Gastroesophageal sphincter (tissue), 4 donors: ENCODE data around the gene MFAP2. TPM values are rescaled to one million over a fixed set of nuclear protein-coding genes. Genes with fewer than 3 reads are reported as not detected.
A peak's percentile ranks its signal among the peaks of the same experiment; 100 is the strongest.

Source experiments
- ATAC-seq: fragments of 150-250 bp; one replicate; pipeline ENCODE4 v1.9.1; 2016; ENCODE audit warnings: mild to moderate bottlenecking, moderate library complexity
- H3K27ac ChIP-seq, 4 donors: fragments of 200-600 bp; sonication (generic) in 3 of 4; 1 replicate in 3 of 4; 2 replicates in 1 of 4; pipeline ENCODE4 v1.5.1; 2016 to 2019
- H3K27me3 ChIP-seq: fragments of 200-600 bp; sonication (generic); one replicate; pipeline ENCODE4 v1.5.1; 2019
- H3K36me3 ChIP-seq, 2 donors: fragments of 200-600 bp; sonication (generic); one replicate each; pipeline ENCODE4 v1.5.1; 2019; ENCODE audit warnings: control low read depth in 1 of 2
- H3K4me1 ChIP-seq, 3 donors: fragments of 200-600 bp; sonication (generic); 1 replicate in 2 of 3; 2 replicates in 1 of 3; pipeline ENCODE4 v1.5.1; 2016 to 2019; ENCODE audit warnings: control low read depth in 2 of 3
- H3K4me3 ChIP-seq, 2 donors: fragments of 200-600 bp; sonication (generic); one replicate each; pipeline ENCODE4 v1.5.1; 2019; ENCODE audit warnings: mild to moderate bottlenecking in 1 of 2, moderate library complexity in 1 of 2
- H3K9me3 ChIP-seq, 3 donors: fragments of 200-600 bp; sonication (generic); one replicate each; pipeline ENCODE4 v1.5.1; 2017 to 2019; ENCODE audit warnings: control low read depth in 2 of 3
- EP300 ChIP-seq: sonication (generic); formaldehyde crosslinking; IDR thresholded peaks from one replicate; pipeline ENCODE4 v1.6.1; 2017; ENCODE audit warnings: antibody characterized with exemption, mild to moderate bottlenecking
- POLR2A ChIP-seq, 2 donors: fragments of 450-650 bp; IDR thresholded peaks; one replicate each; pipeline ENCODE4 v1.6.1; 2017; ENCODE audit warnings: antibody characterized with exemption in 2 of 2, mild to moderate bottlenecking in 2 of 2, moderate library complexity in 1 of 2
- POLR2AphosphoS5 ChIP-seq: sonication (generic); formaldehyde crosslinking; IDR thresholded peaks from one replicate; pipeline ENCODE4 v1.6.1; 2017; ENCODE audit warnings: antibody characterized with exemption
- WGBS, 2 donors: methylation state at CpG; one replicate each; pipeline ENCODE4 v1.1.5; 2018; ENCODE audit warnings: low coverage in 1 of 2; 5-methylcytosine and 5-hydroxymethylcytosine counted together
- total RNA-seq, 4 donors: library from RNA; depleted of rRNA; stranded (reverse); fragments of >200 nt; gene quantifications; one replicate each; pipeline ENCODE4 v1.1.0, GENCODE V29; 2016
- TF ChIP-seq, protein P1 (sequence below), 4 experiments: fragments of 200-600 bp in 2 of 4; fragments of 450-650 bp in 2 of 4; sonication (generic) in 1 of 4; IDR thresholded peaks; one replicate each; pipeline ENCODE4 v1.5.1; 2017 to 2019; ENCODE audit warnings: antibody characterized with exemption in 4 of 4, mild to moderate bottlenecking in 2 of 4, moderate library complexity in 2 of 4

MFAP2 gene
- total RNA-seq, 4 donors from 2014 or later = 4.2 to 12.1 (median 7.2) TPM

DNA sequence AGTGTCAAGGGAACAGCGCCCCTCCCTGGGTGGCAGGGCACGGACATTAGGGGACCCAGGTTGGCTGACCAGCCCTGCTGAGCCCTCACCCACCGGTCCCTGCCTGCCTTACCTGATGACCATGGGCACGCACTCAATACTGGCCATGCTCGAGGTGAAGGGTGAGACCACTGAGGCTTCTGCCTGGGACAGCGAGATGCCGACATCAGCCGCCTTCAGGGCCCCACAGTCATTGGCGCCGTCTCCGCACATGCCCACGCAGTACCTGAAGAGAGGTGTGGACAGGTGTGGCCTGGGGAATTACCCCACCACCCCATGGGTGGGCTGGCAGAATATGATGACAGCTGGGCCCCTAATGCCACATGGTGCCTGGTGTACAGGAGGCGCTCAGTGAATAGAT lies 7.8 kb upstream of the MFAP2 start:
- 100% methylated on average over 2 of the region's 13 CpGs; no CpG with 5 or more reads in 1 of the 2 donors for WGBS, 2 donors
- Histone ChIP-seq H3K9me3 (no peaks in the 10 kb centered on the region), H3K36me3 (peaks cover 0 to 85% of the 10 kb centered on the region in 2 donors), H3K4me1 (peaks cover 0 to 9% (median 0%) of the 10 kb centered on the region in 3 donors), H3K4me3 (no peak overlapping the region), H3K27me3 (no peaks in the 10 kb centered on the region), H3K27ac (no peak overlapping the region)
- no peak for TF ChIP-seq POLR2AphosphoS5
- TF ChIP-seq, protein P1, sequence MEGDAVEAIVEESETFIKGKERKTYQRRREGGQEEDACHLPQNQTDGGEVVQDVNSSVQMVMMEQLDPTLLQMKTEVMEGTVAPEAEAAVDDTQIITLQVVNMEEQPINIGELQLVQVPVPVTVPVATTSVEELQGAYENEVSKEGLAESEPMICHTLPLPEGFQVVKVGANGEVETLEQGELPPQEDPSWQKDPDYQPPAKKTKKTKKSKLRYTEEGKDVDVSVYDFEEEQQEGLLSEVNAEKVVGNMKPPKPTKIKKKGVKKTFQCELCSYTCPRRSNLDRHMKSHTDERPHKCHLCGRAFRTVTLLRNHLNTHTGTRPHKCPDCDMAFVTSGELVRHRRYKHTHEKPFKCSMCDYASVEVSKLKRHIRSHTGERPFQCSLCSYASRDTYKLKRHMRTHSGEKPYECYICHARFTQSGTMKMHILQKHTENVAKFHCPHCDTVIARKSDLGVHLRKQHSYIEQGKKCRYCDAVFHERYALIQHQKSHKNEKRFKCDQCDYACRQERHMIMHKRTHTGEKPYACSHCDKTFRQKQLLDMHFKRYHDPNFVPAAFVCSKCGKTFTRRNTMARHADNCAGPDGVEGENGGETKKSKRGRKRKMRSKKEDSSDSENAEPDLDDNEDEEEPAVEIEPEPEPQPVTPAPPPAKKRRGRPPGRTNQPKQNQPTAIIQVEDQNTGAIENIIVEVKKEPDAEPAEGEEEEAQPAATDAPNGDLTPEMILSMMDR (IDR thresholded peaks at IDR 0.05) = no peak
- no peak for TF ChIP-seq EP300
- no peak for TF ChIP-seq POLR2A (IDR thresholded peaks at IDR 0.05)
- no peak for ATAC-seq

DNA sequence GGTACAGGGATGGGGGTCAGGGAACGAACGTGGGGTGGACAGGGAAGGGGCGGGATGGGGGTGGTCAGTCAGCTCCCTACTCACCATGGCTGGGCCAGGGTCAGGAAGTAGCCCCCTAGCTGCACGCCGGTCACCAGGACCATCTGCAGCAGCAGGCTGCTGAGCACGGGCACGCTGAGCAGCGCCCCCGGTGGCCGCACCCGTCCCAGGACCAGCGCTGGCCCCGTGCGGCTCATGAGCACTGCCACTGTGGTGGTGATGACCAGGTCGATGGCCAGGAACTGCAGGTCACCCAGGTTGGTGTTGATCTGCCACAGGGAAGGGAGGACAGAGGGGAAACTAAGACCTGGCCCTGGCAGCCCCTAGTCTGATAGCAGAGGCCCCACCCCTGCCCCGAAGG lies 6.5 kb upstream of the MFAP2 start:
- Histone ChIP-seq H3K9me3 (no peaks in the 10 kb centered on the region), H3K27ac (no peak overlapping the region), H3K4me1 (peaks cover 0 to 9% (median 0%) of the 10 kb centered on the region in 3 donors), H3K27me3 (peaks cover 9% of the 10 kb centered on the region), H3K4me3 (no peak overlapping the region), H3K36me3 (peaks cover 0 to 73% of the 10 kb centered on the region in 2 donors)
- no peak for ATAC-seq
- WGBS, 2 donors = 80% methylated on average over 1 of the region's 16 CpGs; no CpG with 5 or more reads in 1 of the 2 donors
- TF ChIP-seq POLR2AphosphoS5 (no peak), POLR2A (IDR thresholded peaks at IDR 0.05) (no peak), EP300 (no peak)
- TF ChIP-seq, protein P1 (IDR thresholded peaks at IDR 0.05) = peak in 1 of 4 experiments; percentile 18

DNA sequence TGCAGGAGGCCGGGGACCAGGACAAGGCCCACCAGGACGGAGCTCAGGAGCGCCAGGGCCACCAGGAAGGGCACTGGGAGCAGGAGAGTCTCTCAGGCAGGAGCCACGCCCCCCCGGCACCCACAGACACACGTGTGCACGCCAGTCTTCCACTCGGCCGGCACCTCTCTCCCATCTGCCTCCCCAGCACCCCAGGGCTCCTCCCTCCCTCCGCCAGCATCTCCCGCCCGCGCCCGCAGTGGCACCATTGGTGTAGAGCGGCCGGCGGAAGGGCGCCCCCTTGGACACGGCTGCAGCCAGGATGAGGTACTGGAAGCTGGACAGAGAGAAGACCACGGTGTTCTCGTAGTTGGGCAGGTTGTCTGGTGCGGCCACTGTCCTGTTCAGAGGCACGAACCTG lies 6.1 kb upstream of the MFAP2 start:
- no peaks in the 10 kb centered on the region for H3K9me3 ChIP-seq
- no peak overlapping the region for H3K27ac ChIP-seq
- TF ChIP-seq POLR2AphosphoS5 (no peak), POLR2A (IDR thresholded peaks at IDR 0.05) (no peak), EP300 (no peak)
- TF ChIP-seq, protein P1 (IDR thresholded peaks at IDR 0.05) = no peak
- H3K4me3 ChIP-seq = no peak overlapping the region
- H3K27me3 ChIP-seq = peaks cover 11% of the 10 kb centered on the region
- WGBS, 2 donors = no CpG with 5 or more reads among the region's 23 CpGs
- no peak for ATAC-seq
- peaks cover 0 to 69% of the 10 kb centered on the region in 2 donors for H3K36me3 ChIP-seq
- peaks cover 0 to 9% (median 0%) of the 10 kb centered on the region in 3 donors for H3K4me1 ChIP-seq

DNA sequence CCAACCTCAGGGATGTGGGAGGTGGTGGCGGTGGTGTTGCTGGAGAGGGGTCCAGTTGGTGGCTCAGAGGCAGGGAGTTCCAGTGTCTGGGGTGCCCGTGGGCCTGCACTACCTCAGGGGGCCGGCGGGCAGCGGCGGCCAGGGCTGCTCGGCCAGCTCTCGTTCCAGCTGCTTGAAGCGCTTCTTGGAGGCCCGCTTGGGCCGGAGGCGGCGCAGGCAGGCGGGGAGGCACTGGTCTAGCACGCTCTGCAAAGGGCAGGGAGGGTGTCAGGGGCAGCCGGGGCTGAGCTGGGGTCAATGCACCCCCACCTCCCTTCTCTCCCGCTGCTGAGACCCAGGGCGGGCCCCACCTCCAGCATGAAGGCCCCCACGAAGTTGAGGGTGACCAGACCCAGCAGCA lies 5.7 kb upstream of the MFAP2 start:
- Histone ChIP-seq H3K27ac (no peak overlapping the region), H3K4me1 (peaks cover 0 to 9% (median 0%) of the 10 kb centered on the region in 3 donors), H3K27me3 (peaks cover 16% of the 10 kb centered on the region), H3K9me3 (no peaks in the 10 kb centered on the region), H3K4me3 (no peak overlapping the region), H3K36me3 (peaks cover 0 to 64% of the 10 kb centered on the region in 2 donors)
- ATAC-seq = no peak
- TF ChIP-seq, protein P1 (IDR thresholded peaks at IDR 0.05) = no peak
- no peak for TF ChIP-seq EP300
- TF ChIP-seq POLR2AphosphoS5 = no peak
- TF ChIP-seq POLR2A (IDR thresholded peaks at IDR 0.05) = no peak
- 100% methylated on average over 1 of the region's 19 CpGs; no CpG with 5 or more reads in 1 of the 2 donors for WGBS, 2 donors

DNA sequence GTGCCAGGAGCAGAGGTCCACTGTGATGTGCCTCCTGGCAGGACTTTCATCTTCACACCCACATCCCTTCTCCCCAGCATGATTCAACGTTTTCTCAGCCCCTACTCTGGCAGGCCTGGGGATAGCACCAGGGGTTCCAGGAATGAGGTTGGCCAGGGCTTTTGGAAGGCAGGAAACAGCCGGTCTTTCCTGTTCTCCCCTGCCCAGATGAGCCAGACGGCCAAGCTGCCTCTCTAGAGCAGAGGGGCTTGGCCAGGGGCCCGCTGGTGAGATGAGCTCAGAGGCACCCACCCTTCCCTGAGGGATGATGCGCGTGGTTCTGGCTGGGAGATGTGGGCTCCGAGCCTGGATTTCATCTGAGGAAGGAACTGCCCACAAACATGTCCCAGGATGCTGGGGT lies 4.3 kb upstream of the MFAP2 start:
- Histone ChIP-seq H3K4me3 (no peak overlapping the region), H3K36me3 (peaks cover 0 to 50% of the 10 kb centered on the region in 2 donors), H3K27me3 (peaks cover 30% of the 10 kb centered on the region), H3K4me1 (peaks cover 0 to 22% (median 0%) of the 10 kb centered on the region in 3 donors), H3K9me3 (no peaks in the 10 kb centered on the region), H3K27ac (peak overlapping the region in 3 of 4 donors; percentile 26 to 45 (median 36))
- TF ChIP-seq, protein P1 (IDR thresholded peaks at IDR 0.05) = no peak
- no peak for TF ChIP-seq POLR2A (IDR thresholded peaks at IDR 0.05)
- peak; percentile 53 for TF ChIP-seq POLR2AphosphoS5
- TF ChIP-seq EP300 = no peak
- ATAC-seq = peak; percentile 84
- WGBS, 2 donors = no CpG with 5 or more reads among the region's 7 CpGs
